IMR-90 (cell line): Measurements from ENCODE around the gene RERE. TPM values are rescaled to one million over a fixed set of nuclear protein-coding genes. Genes with fewer than 3 reads are reported as not detected.

Experiments
- ATAC-seq: fragments of 200-7000 bp; cut with Tn5 transposase; 2 replicates; pipeline ENCODE4 v1.9.1; 2020; ENCODE audit warnings: low read depth, mild to moderate bottlenecking, moderate library complexity
- BruUV-seq: library from RNA; stranded (reverse); fragments of 400-500 nt; replicated peaks from 2 replicates; lab custom pipeline; 2021; lab: Mats Ljungman, UMichigan
- CTCF ChIA-PET: fragments of 300-600 bp; formaldehyde crosslinking; extraction: SDS; loops from one replicate; lab custom pipeline; 2021; ENCODE audit warnings: antibody characterized with exemption; lab: Yijun Ruan, JAX
- POLR2A ChIA-PET: fragments of 300-600 bp; sonication (Branson Sonifier 250); formaldehyde crosslinking; loops from one replicate; lab custom pipeline; 2022; ENCODE audit warnings: antibody characterized with exemption; ENCODE audit not compliant: unreplicated experiment; lab: Charles Lee
- DNase-seq: peaks from one replicate; pipeline ENCODE4 v3.0.0; 2013
- H2AFZ ChIP-seq: replicated peaks from 2 replicates; pipeline ENCODE3; 2013; ENCODE audit warnings: low read length, mild to moderate bottlenecking; ENCODE audit not compliant: poor library complexity
- H2AK5ac ChIP-seq: 2 replicates; pipeline ENCODE4 v1.6.1; 2013; ENCODE audit warnings: low read depth, low read length, inconsistent platforms
- H2AK9ac ChIP-seq: replicated peaks from 2 replicates; pipeline ENCODE3; 2013; ENCODE audit warnings: mild to moderate bottlenecking, low read depth, low read length, moderate library complexity; ENCODE audit not compliant: poor library complexity
- H2BK120ac ChIP-seq: 2 replicates; pipeline ENCODE4 v1.6.1; 2013; ENCODE audit warnings: low read depth, low read length, inconsistent platforms
- H2BK15ac ChIP-seq: 3 replicates; pipeline ENCODE4 v1.6.1; 2013; ENCODE audit warnings: low read depth, low read length, inconsistent platforms
- H2BK20ac ChIP-seq: 2 replicates; pipeline ENCODE4 v1.6.1; 2013; ENCODE audit warnings: low read depth, mild to moderate bottlenecking, inconsistent platforms, low read length, moderate library complexity
- H2BK5ac ChIP-seq: 2 replicates; pipeline ENCODE4 v1.6.1; 2013; ENCODE audit warnings: mild to moderate bottlenecking, low read depth, low read length, inconsistent platforms; ENCODE audit not compliant: poor library complexity, severe bottlenecking
- H3K14ac ChIP-seq: replicated peaks from 2 replicates; pipeline ENCODE4 v1.6.1; 2013; ENCODE audit warnings: low read depth, low read length, inconsistent platforms
- H3K18ac ChIP-seq: 2 replicates; pipeline ENCODE4 v1.6.1; 2013; ENCODE audit warnings: low read depth, low read length, control low read depth
- H3K23ac ChIP-seq: 2 replicates; pipeline ENCODE4 v1.6.1; 2013; ENCODE audit warnings: low read depth, low read length, inconsistent platforms
- H3K27ac ChIP-seq: 2 replicates; pipeline ENCODE4 v1.5.1; 2013; ENCODE audit warnings: mild to moderate bottlenecking, control low read depth, low read length; ENCODE audit not compliant: insufficient read depth
- H3K27me3 ChIP-seq: 2 replicates; pipeline ENCODE4 v1.6.1; 2013; ENCODE audit warnings: low read length; ENCODE audit not compliant: control insufficient read depth, insufficient read depth
- H3K36me3 ChIP-seq: 2 replicates; pipeline ENCODE4 v1.6.1; 2013; ENCODE audit warnings: low read length, mixed read lengths; ENCODE audit not compliant: control insufficient read depth, insufficient read depth
- H3K4ac ChIP-seq: 2 replicates; pipeline ENCODE4 v1.6.1; 2013; ENCODE audit warnings: low read depth, low read length, inconsistent platforms
- H3K4me1 ChIP-seq: 2 replicates; pipeline ENCODE4 v1.6.1; 2013; ENCODE audit warnings: low read length, mixed read lengths; ENCODE audit not compliant: control insufficient read depth, insufficient read depth
- H3K4me2 ChIP-seq: 2 replicates; pipeline ENCODE4 v1.6.1; 2013; ENCODE audit warnings: low read depth, mild to moderate bottlenecking, control low read depth, low read length, moderate library complexity
- H3K4me3 ChIP-seq: 2 replicates; pipeline ENCODE4 v1.5.1; 2013; ENCODE audit warnings: low read depth, mild to moderate bottlenecking, control low read depth, low read length, moderate library complexity; ENCODE audit not compliant: insufficient read depth
- H3K56ac ChIP-seq: 2 replicates; pipeline ENCODE4 v1.6.1; 2013; ENCODE audit warnings: low read length, inconsistent platforms; ENCODE audit not compliant: insufficient read depth; ENCODE audit errors: extremely low read depth
- H3K79me1 ChIP-seq, 2 experiments: 2 replicates each; pipeline ENCODE4 v1.6.1; 2013; ENCODE audit warnings: low read length in 2 of 2, inconsistent platforms in 1 of 2, low read depth in 1 of 2
- H3K9ac ChIP-seq: 2 replicates; pipeline ENCODE4 v1.6.1; 2013; ENCODE audit warnings: low read depth, low read length, control low read depth
- H3K9me1 ChIP-seq: 2 replicates; pipeline ENCODE4 v1.6.1; 2013; ENCODE audit warnings: low read length, inconsistent platforms; ENCODE audit not compliant: insufficient read depth
- H3K9me3 ChIP-seq: 2 replicates; pipeline ENCODE4 v1.6.1; 2013; ENCODE audit warnings: low read length; ENCODE audit not compliant: control insufficient read depth, insufficient read depth
- H4K20me1 ChIP-seq: 2 replicates; pipeline ENCODE4 v1.6.1; 2013; ENCODE audit warnings: low read length, inconsistent platforms; ENCODE audit not compliant: insufficient read depth
- H4K5ac ChIP-seq: 2 replicates; pipeline ENCODE4 v1.6.1; 2013; ENCODE audit warnings: mild to moderate bottlenecking, low read depth, low read length, control low read depth
- H4K8ac ChIP-seq, 2 experiments: 2 replicates each; pipeline ENCODE4 v1.6.1; 2013; ENCODE audit warnings: low read depth in 2 of 2, low read length in 2 of 2, control low read depth in 1 of 2, inconsistent platforms in 1 of 2
- H4K91ac ChIP-seq: 2 replicates; pipeline ENCODE4 v1.6.1; 2013; ENCODE audit warnings: low read depth, low read length, inconsistent platforms; ENCODE audit not compliant: insufficient read depth
- CEBPB ChIP-seq: IDR thresholded peaks from 2 replicates; pipeline ENCODE4 v1.6.1; 2012; ENCODE audit warnings: low read depth, low read length, improper control_type of control experiment
- CHD1 ChIP-seq: IDR thresholded peaks from 2 replicates; pipeline ENCODE4 v1.6.1; 2012; ENCODE audit warnings: low read depth, low read length, improper control_type of control experiment
- FOS ChIP-seq: fragments of 150-350 bp; IDR thresholded peaks from 2 replicates; pipeline ENCODE4 v1.6.1; 2016; ENCODE audit warnings: low read depth, low read length
- MAFK ChIP-seq: IDR thresholded peaks from 2 replicates; pipeline ENCODE4 v1.6.1; 2012; ENCODE audit warnings: low read depth, low read length, improper control_type of control experiment
- MAZ ChIP-seq: IDR thresholded peaks from 2 replicates; pipeline ENCODE4 v1.6.1; 2012; ENCODE audit warnings: low read depth, mild to moderate bottlenecking, low read length, improper control_type of control experiment, moderate library complexity, borderline replicate concordance
- MXI1 ChIP-seq: IDR thresholded peaks from 2 replicates; pipeline ENCODE4 v1.6.1; 2012; ENCODE audit warnings: low read depth, mild to moderate bottlenecking, low read length, moderate library complexity, borderline replicate concordance
- NFE2L2 ChIP-seq: fragments of 150-350 bp; IDR thresholded peaks from 2 replicates; pipeline ENCODE4 v1.6.1; 2016; ENCODE audit warnings: low read depth, mild to moderate bottlenecking, low read length
- POLR2A ChIP-seq: IDR thresholded peaks from 2 replicates; pipeline ENCODE4 v1.6.1; 2012; ENCODE audit warnings: mild to moderate bottlenecking, low read depth, low read length
- RAD21 ChIP-seq: IDR thresholded peaks from 2 replicates; pipeline ENCODE4 v1.6.1; 2012; ENCODE audit warnings: low read length, improper control_type of control experiment
- RCOR1 ChIP-seq: IDR thresholded peaks from 2 replicates; pipeline ENCODE4 v1.6.1; 2012; ENCODE audit warnings: mild to moderate bottlenecking, low read length, improper control_type of control experiment; ENCODE audit not compliant: insufficient replicate concordance
- RFX5 ChIP-seq: IDR thresholded peaks from 2 replicates; pipeline ENCODE4 v1.8.0; 2012; ENCODE audit warnings: low read depth, mild to moderate bottlenecking, low read length, moderate library complexity
- SMC3 ChIP-seq: fragments of 150-350 bp; IDR thresholded peaks from 2 replicates; pipeline ENCODE4 v1.6.1; 2016; ENCODE audit warnings: low read depth, mild to moderate bottlenecking, antibody characterized with exemption, low read length, moderate library complexity
- WGBS, 2 experiments: methylation state at CpG; one replicate each; pipeline versions ENCODE4 v1.1.5 to v1.1.7; 2013; ENCODE audit warnings: missing lambda C conversion rate in 2 of 2; ENCODE audit not compliant: insufficient read length in 1 of 2; ENCODE audit errors: extremely low coverage in 2 of 2; 5-methylcytosine and 5-hydroxymethylcytosine counted together
- dilution Hi-C: fragments of 300-500 bp; cut with HindIII; formaldehyde crosslinking; loops from one replicate; pipeline ENCODE4 v1.14.3; 2018; ENCODE audit warnings: low sequenced_read_pairs; ENCODE audit not compliant: unreplicated experiment
- in situ Hi-C: fragments of 300-500 bp; cut with MboI; formaldehyde crosslinking; loops from 3 replicates; pipeline ENCODE4 v1.14.3; 2019; ENCODE audit warnings: low sequenced_read_pairs, inconsistent platforms, mixed read lengths
- intact Hi-C: fragments of 100-400 bp; cut with micrococcal nuclease; formaldehyde crosslinking; loops from 2 replicates; pipeline ENCODE4 v1.10.0; 2022
- polyA plus RNA-seq, 3 experiments: library from polyadenylated mRNA; depleted of rRNA; stranded (reverse); fragments of >200 nt; gene quantifications; 2 replicates each; pipeline ENCODE4 v1.2.3, GENCODE V29; 2012; ENCODE audit warnings: low replicate concordance in 1 of 3
- total RNA-seq: library from RNA; depleted of rRNA; stranded (reverse); fragments of >200 nt; gene quantifications from 2 replicates; pipeline ENCODE4 v1.2.3, GENCODE V29; 2012
- TF ChIP-seq, protein P1 (sequence below): fragments of 150-350 bp; IDR thresholded peaks from 2 replicates; pipeline ENCODE4 v1.6.1; 2016; ENCODE audit warnings: low read depth, mild to moderate bottlenecking, low read length, moderate library complexity, borderline replicate concordance
- TF ChIP-seq, protein P2 (sequence below): conservative IDR thresholded peaks from 2 replicates; pipeline ENCODE4 v1.5.1; 2012; ENCODE audit warnings: mild to moderate bottlenecking, low read depth, low read length, improper control_type of control experiment
- TF ChIP-seq, protein P3 (sequence below): fragments of 150-350 bp; IDR thresholded peaks from 2 replicates; pipeline ENCODE4 v1.6.1; 2017; ENCODE audit warnings: mild to moderate bottlenecking, antibody characterized with exemption, low read length, low read depth

RERE gene
- total and polyA plus RNA-seq, 2 of the 4 experiments (the other 2 are of a cell fraction), result 11.5 to 25.1 TPM

DNA sequence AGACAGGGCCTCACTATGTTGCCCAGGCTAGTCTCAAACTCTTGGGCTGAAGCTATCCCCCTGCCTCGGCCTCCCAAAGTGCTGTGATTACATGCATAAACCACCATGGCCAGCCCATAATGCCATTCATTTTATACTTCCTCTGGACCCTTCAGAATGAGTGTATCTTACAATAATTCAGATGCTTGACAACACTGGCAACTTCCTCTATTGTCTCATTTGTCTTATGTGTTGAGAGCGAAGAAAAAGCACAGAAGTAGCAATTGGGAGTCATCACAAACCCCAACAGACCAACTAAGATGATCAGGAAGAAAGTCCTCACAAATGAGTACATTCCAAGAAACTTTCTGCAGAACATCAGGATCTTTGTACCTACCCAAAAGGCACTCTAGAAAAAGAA lies 191.9 kb downstream of the RERE start:
- no TSS peak for BruUV-seq
- peak overlapping the region; percentile 86 for H2BK15ac ChIP-seq
- ATAC-seq (no peak), DNase-seq (no peak)
- peaks cover 9 to 54% of the 10 kb centered on the region in 2 experiments for H3K79me1 ChIP-seq
- peak overlapping the region; percentile 1; the same call in 1 of the 2 replicates for H3K27ac ChIP-seq
- H4K91ac ChIP-seq, result peak overlapping the region; percentile 57
- peaks cover 39% of the 10 kb centered on the region; the same call in 1 of the 2 replicates for H4K20me1 ChIP-seq
- peak overlapping the region; percentile 73 for H3K14ac ChIP-seq
- peak overlapping the region; percentile 6; the same call in 1 of the 2 replicates for H3K56ac ChIP-seq
- H2AFZ ChIP-seq, result no peak overlapping the region
- TF ChIP-seq MAZ (no peak), SMC3 (no peak), POLR2A (no peak), RAD21 (no peak), CEBPB (no peak), NFE2L2 (no peak), MXI1 (no peak), FOS (no peak), RFX5 (no peak), RCOR1 (no peak), CHD1 (no peak), MAFK (no peak)
- TF ChIP-seq, protein P1, sequence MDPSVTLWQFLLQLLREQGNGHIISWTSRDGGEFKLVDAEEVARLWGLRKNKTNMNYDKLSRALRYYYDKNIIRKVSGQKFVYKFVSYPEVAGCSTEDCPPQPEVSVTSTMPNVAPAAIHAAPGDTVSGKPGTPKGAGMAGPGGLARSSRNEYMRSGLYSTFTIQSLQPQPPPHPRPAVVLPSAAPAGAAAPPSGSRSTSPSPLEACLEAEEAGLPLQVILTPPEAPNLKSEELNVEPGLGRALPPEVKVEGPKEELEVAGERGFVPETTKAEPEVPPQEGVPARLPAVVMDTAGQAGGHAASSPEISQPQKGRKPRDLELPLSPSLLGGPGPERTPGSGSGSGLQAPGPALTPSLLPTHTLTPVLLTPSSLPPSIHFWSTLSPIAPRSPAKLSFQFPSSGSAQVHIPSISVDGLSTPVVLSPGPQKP, result no peak
- TF ChIP-seq, protein P2, sequence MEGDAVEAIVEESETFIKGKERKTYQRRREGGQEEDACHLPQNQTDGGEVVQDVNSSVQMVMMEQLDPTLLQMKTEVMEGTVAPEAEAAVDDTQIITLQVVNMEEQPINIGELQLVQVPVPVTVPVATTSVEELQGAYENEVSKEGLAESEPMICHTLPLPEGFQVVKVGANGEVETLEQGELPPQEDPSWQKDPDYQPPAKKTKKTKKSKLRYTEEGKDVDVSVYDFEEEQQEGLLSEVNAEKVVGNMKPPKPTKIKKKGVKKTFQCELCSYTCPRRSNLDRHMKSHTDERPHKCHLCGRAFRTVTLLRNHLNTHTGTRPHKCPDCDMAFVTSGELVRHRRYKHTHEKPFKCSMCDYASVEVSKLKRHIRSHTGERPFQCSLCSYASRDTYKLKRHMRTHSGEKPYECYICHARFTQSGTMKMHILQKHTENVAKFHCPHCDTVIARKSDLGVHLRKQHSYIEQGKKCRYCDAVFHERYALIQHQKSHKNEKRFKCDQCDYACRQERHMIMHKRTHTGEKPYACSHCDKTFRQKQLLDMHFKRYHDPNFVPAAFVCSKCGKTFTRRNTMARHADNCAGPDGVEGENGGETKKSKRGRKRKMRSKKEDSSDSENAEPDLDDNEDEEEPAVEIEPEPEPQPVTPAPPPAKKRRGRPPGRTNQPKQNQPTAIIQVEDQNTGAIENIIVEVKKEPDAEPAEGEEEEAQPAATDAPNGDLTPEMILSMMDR, result no peak
- TF ChIP-seq, protein P3, sequence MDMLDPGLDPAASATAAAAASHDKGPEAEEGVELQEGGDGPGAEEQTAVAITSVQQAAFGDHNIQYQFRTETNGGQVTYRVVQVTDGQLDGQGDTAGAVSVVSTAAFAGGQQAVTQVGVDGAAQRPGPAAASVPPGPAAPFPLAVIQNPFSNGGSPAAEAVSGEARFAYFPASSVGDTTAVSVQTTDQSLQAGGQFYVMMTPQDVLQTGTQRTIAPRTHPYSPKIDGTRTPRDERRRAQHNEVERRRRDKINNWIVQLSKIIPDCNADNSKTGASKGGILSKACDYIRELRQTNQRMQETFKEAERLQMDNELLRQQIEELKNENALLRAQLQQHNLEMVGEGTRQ, result no peak
- peaks cover 27% of the 10 kb centered on the region for H3K4me1 ChIP-seq
- peak overlapping the region; percentile 82 for H2BK120ac ChIP-seq
- no CpG with 5 or more reads among the region's 2 CpGs for WGBS, 2 experiments
- no peak overlapping the region for H3K4me3 ChIP-seq
- H3K18ac ChIP-seq, result peak overlapping the region; percentile 95; the same call in 1 of the 2 replicates
- H4K5ac ChIP-seq, result peak overlapping the region; percentile 71; the same call in 1 of the 2 replicates
- dilution Hi-C loops, result no loop called here
- H2AK5ac ChIP-seq, result peak overlapping the region; percentile 54
- no peaks in the 10 kb centered on the region for H3K27me3 ChIP-seq
- H2BK5ac ChIP-seq, result peak overlapping the region; percentile 96
- no peaks in the 10 kb centered on the region; the same call in 1 of the 2 replicates for H3K36me3 ChIP-seq
- no peaks in the 10 kb centered on the region for H3K9me3 ChIP-seq
- H3K9ac ChIP-seq, result no peak overlapping the region
- H3K4ac ChIP-seq, result peak overlapping the region; percentile 83; the same call in 1 of the 2 replicates
- H2BK20ac ChIP-seq, result peak overlapping the region; percentile 85
- H3K23ac ChIP-seq, result peak overlapping the region; percentile 57; the same call in 1 of the 2 replicates
- no peak overlapping the region for H2AK9ac ChIP-seq
- ChIA-PET CTCF (interaction anchor here (1.2 to 1.3 kb wide), 2 partner anchors 13 to 223 kb away, joined by 4 to 6 read pairs; no protein-coding TSS in a partner anchor), POLR2A (no interaction called here)
- peak overlapping the region; percentile 81; the same call in 1 of the 2 replicates for H3K4me2 ChIP-seq
- peak overlapping the region; percentile 37 to 58 for H4K8ac ChIP-seq
- in situ Hi-C loops, result no loop called here
- H3K9me1 ChIP-seq, result peaks cover 19% of the 10 kb centered on the region
- intact Hi-C loops, result loop anchor here (5.0 kb wide), 1 partner anchor 192 kb away; the partner anchor contains the start of gene RERE
